Measurements from ENCODE around the gene EPDR1.

DNA sequence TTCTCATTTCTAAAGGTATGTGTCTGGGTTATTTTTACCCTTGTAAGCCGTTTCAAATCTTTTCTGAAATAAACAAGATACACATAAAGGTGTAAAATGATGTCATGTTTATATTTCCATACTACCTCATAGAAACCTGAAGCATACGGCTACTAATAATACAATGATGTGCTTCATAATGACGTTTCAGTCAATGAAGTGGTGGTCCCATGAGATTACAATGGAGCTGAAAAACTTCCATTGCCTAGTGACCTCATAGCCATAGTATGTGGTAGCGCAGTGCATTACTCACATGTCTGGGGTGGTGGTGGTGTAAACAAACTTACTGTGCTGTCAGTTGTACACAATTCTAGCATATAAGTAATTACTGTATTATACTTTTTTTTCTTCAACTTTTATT lies 24.9 kb downstream of the EPDR1 start:
- TF ChIP-seq, protein P1, sequence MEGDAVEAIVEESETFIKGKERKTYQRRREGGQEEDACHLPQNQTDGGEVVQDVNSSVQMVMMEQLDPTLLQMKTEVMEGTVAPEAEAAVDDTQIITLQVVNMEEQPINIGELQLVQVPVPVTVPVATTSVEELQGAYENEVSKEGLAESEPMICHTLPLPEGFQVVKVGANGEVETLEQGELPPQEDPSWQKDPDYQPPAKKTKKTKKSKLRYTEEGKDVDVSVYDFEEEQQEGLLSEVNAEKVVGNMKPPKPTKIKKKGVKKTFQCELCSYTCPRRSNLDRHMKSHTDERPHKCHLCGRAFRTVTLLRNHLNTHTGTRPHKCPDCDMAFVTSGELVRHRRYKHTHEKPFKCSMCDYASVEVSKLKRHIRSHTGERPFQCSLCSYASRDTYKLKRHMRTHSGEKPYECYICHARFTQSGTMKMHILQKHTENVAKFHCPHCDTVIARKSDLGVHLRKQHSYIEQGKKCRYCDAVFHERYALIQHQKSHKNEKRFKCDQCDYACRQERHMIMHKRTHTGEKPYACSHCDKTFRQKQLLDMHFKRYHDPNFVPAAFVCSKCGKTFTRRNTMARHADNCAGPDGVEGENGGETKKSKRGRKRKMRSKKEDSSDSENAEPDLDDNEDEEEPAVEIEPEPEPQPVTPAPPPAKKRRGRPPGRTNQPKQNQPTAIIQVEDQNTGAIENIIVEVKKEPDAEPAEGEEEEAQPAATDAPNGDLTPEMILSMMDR (IDR thresholded peaks at IDR 0.05; ENCODE audit: insufficient read depth, low read length, poor library complexity, severe bottlenecking), result no peak
- no peak for TF ChIP-seq EZH2phosphoT487 (conservative IDR thresholded peaks at IDR 0.05; ENCODE audit: low read length)

Measured in SU-DHL-6 (cell line).